IPS-15b (cell line): ENCODE measurements around the gene SLC6A3.

Experiments
- H3K27me3 ChIP-seq: one replicate; pipeline ENCODE4 v1.6.1; 2013; ENCODE audit warnings: low read length; ENCODE audit not compliant: control insufficient read depth, insufficient read depth
- H3K36me3 ChIP-seq: one replicate; pipeline ENCODE4 v1.6.1; 2013; ENCODE audit warnings: low read length; ENCODE audit not compliant: control insufficient read depth, insufficient read depth
- H3K4me1 ChIP-seq: one replicate; pipeline ENCODE4 v1.6.1; 2013; ENCODE audit warnings: mild to moderate bottlenecking, low read length; ENCODE audit not compliant: control insufficient read depth, insufficient read depth
- H3K4me3 ChIP-seq: one replicate; pipeline ENCODE4 v1.5.1; 2013; ENCODE audit warnings: low read depth, low read length
- H3K9ac ChIP-seq: one replicate; pipeline ENCODE4 v1.6.1; 2013; ENCODE audit warnings: low read depth, mild to moderate bottlenecking, low read length
- H3K9me3 ChIP-seq: one replicate; pipeline ENCODE4 v1.6.1; 2013; ENCODE audit warnings: mild to moderate bottlenecking, low read length; ENCODE audit not compliant: control insufficient read depth, insufficient read depth

SLC6A3 gene

GRCh38 chr5:1382248-1382700 is 63.0 kb downstream of the SLC6A3 start:
- H3K27me3 ChIP-seq, result peaks cover 28% of the 10 kb centered on the region

GRCh38 chr5:1381370-1382247 is 63.6 kb downstream of the SLC6A3 start:
- H3K9ac ChIP-seq, result no peak overlapping the region
- H3K9me3 ChIP-seq, result no peaks in the 10 kb centered on the region
- peaks cover 22% of the 10 kb centered on the region for H3K27me3 ChIP-seq
- H3K4me1 ChIP-seq, result no peaks in the 10 kb centered on the region
- H3K4me3 ChIP-seq, result no peak overlapping the region
- no peaks in the 10 kb centered on the region for H3K36me3 ChIP-seq

More at GRCh38 chr5:1382248-1382700, 63.0 kb downstream of the SLC6A3 start:
- H3K9me3 ChIP-seq, result no peaks in the 10 kb centered on the region
- no peaks in the 10 kb centered on the region for H3K4me1 ChIP-seq
- H3K36me3 ChIP-seq, result no peaks in the 10 kb centered on the region
- H3K9ac ChIP-seq, result no peak overlapping the region
- no peak overlapping the region for H3K4me3 ChIP-seq

- Histone ChIP-seq H3K4me1 (no peaks in the 10 kb centered on the region), H3K27me3 (peaks cover 18% of the 10 kb centered on the region), H3K36me3 (no peaks in the 10 kb centered on the region), H3K9ac (no peak overlapping the region), H3K9me3 (no peaks in the 10 kb centered on the region), H3K4me3 (no peak overlapping the region)
Observed at GRCh38 chr5:1380910-1381309, 64.3 kb downstream of the SLC6A3 start.

- Histone ChIP-seq H3K9ac (no peak overlapping the region), H3K36me3 (no peaks in the 10 kb centered on the region), H3K4me3 (no peak overlapping the region), H3K4me1 (no peaks in the 10 kb centered on the region), H3K27me3 (peaks cover 18% of the 10 kb centered on the region), H3K9me3 (no peaks in the 10 kb centered on the region)
Observed at GRCh38 chr5:1380011-1380817, 65.0 kb downstream of the SLC6A3 start.

GRCh38 chr5:1378866-1379659 is 66.2 kb downstream of the SLC6A3 start:
- no peaks in the 10 kb centered on the region for H3K4me1 ChIP-seq
- H3K9me3 ChIP-seq, result no peaks in the 10 kb centered on the region
- no peak overlapping the region for H3K9ac ChIP-seq
- H3K27me3 ChIP-seq, result peaks cover 18% of the 10 kb centered on the region
- no peaks in the 10 kb centered on the region for H3K36me3 ChIP-seq
- no peak overlapping the region for H3K4me3 ChIP-seq

- peaks cover 18% of the 10 kb centered on the region for H3K27me3 ChIP-seq
- no peak overlapping the region for H3K4me3 ChIP-seq
Observed at GRCh38 chr5:1378096-1378495, 67.1 kb downstream of the SLC6A3 start.

GRCh38 chr5:1376981-1377380 is 68.3 kb downstream of the SLC6A3 start:
- H3K9ac ChIP-seq, result no peak overlapping the region
- no peaks in the 10 kb centered on the region for H3K9me3 ChIP-seq
- no peaks in the 10 kb centered on the region for H3K36me3 ChIP-seq
- H3K27me3 ChIP-seq, result peaks cover 18% of the 10 kb centered on the region
- no peaks in the 10 kb centered on the region for H3K4me1 ChIP-seq
- no peak overlapping the region for H3K4me3 ChIP-seq

More at GRCh38 chr5:1378096-1378495, 67.1 kb downstream of the SLC6A3 start:
- Histone ChIP-seq H3K4me1 (no peaks in the 10 kb centered on the region), H3K9ac (no peak overlapping the region), H3K9me3 (no peaks in the 10 kb centered on the region), H3K36me3 (no peaks in the 10 kb centered on the region)

- Histone ChIP-seq H3K4me3 (no peak overlapping the region), H3K9ac (no peak overlapping the region), H3K9me3 (no peaks in the 10 kb centered on the region), H3K27me3 (peaks cover 14% of the 10 kb centered on the region), H3K4me1 (no peaks in the 10 kb centered on the region), H3K36me3 (no peaks in the 10 kb centered on the region)
Observed at GRCh38 chr5:1375871-1376810, 69.1 kb downstream of the SLC6A3 start.

- no peaks in the 10 kb centered on the region for H3K36me3 ChIP-seq
- no peak overlapping the region for H3K4me3 ChIP-seq
- no peak overlapping the region for H3K9ac ChIP-seq
- no peaks in the 10 kb centered on the region for H3K4me1 ChIP-seq
- H3K9me3 ChIP-seq, result no peaks in the 10 kb centered on the region
- H3K27me3 ChIP-seq, result peaks cover 6% of the 10 kb centered on the region
Observed at GRCh38 chr5:1374679-1375055, 70.6 kb downstream of the SLC6A3 start.

- no peaks in the 10 kb centered on the region for H3K4me1 ChIP-seq
- H3K27me3 ChIP-seq, result peaks cover under 1% of the 10 kb centered on the region
- H3K9ac ChIP-seq, result no peak overlapping the region
- H3K9me3 ChIP-seq, result no peaks in the 10 kb centered on the region
- no peak overlapping the region for H3K4me3 ChIP-seq
- H3K36me3 ChIP-seq, result no peaks in the 10 kb centered on the region
Observed at GRCh38 chr5:1374030-1374678, 71.1 kb downstream of the SLC6A3 start.
